GM18507 (cell line): ENCODE measurements around the gene RNF212.
"Not testable (repeated sequence)": the region's sequence is repeated elsewhere in the genome, so short reads cannot be mapped to it uniquely, and the experiment has no call there.

Experiments used
- DNase-seq: peaks from one replicate; pipeline ENCODE4 v3.0.0; 2011; ENCODE audit warnings: low read depth; ENCODE audit not compliant: insufficient read length; ENCODE audit errors: extremely low spot score
- FAIRE-seq: peaks from 2 replicates; lab custom pipeline; 2011; peaks lifted over from hg19 to GRCh38; lab: Jason Lieb, UNC

The RNF212 gene

GRCh38 chr4:1075809-1076699 lies 37.3 kb downstream of the RNF212 start:
- FAIRE-seq: no peak
- no peak for DNase-seq

GRCh38 chr4:1075225-1075624 lies 38.1 kb downstream of the RNF212 start:
- FAIRE-seq (no peak), DNase-seq (no peak)

GRCh38 chr4:1074077-1074476 lies 39.3 kb downstream of the RNF212 start:
- FAIRE-seq (no peak), DNase-seq (no peak)

GRCh38 chr4:1072830-1073446 lies 40.4 kb downstream of the RNF212 start:
- DNase-seq (no peak), FAIRE-seq (no peak)

DNA sequence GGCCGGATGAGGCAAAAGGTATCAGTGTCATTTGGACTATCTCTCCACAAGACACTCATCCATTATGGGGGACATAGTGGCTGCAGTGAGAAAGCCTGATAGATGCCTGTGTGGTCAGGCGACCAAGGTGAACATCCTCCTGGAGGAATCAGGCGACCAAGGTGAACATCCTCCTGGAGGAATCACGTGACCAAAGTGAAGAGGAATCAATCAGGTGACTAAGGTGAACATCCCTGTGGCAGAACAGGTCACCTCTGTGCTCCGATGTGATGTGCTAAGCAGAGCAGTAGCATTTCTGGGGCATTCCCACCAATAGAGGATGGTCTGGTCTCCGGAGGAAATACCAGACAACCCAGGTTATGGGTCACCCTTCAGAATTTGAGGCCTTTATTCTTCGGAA lies 44.0 kb downstream of the RNF212 start:
- DNase-seq (no peak), FAIRE-seq (no peak)

DNA sequence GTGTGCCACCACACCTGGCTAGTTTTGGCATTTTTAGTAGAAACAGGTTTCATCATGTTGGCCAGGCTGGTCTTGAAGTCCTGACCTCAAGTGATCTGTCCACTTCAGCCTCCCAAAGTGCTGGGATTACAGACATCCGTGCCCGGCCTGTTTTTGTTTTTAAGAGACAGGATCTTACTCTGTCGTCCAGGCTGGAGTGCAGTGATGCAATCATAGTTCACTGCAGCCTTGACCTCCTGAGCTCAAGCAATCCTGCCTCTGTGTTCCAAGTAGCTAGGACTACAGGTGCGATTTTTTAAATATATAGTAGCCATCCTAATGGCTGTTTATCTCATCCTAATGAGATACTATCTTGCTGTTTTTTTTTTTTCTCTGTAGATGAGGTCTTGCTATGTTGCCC lies 47.6 kb downstream of the RNF212 start:
- DNase-seq: no peak
- no peak for FAIRE-seq

DNA sequence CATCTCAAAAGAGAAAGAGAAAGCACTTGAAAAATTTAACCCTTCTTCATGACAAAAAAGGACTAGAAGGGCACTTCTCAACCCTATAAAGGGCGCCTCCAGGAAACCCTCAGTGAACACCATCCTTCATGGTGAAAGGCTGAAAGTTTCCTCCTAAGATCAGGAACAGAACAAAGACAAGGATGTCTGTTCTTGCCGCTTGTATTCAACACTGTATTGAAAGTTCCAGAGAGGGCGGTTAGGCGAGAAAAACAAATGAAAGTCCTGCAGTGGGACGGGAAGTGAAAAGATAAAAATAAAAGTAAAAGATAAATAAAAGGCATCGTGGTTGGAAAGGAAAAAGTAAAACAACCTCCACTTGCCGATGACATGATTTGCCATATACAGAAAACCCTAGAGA lies 50.9 kb downstream of the RNF212 start:
- DNase-seq: no peak
- FAIRE-seq: no peak

DNA sequence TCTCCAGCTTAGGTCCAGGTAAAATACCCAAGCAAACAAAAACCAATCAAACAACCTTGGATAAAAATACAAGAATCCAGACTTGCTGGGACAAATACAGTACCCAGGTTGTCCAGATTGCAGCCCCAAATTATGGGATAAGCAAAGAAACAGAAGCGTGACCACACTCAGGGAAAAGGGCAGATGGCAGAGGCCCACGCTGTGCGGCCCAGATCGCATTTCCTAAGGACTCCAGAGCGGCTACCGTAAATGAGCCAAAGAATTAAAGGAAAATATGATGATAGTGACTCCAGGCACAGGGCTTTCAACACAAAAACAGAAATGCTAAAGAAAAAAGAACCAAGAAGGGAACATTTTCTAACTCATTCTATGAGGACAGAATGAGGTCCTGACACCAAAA lies 51.6 kb downstream of the RNF212 start:
- no peak for FAIRE-seq
- DNase-seq: no peak

- no peak for FAIRE-seq
Measured at GRCh38 chr4:1061056-1061700, 52.2 kb downstream of the RNF212 start.

GRCh38 chr4:1060621-1061020 lies 52.7 kb downstream of the RNF212 start:
- FAIRE-seq: no peak
- no peak for DNase-seq

More at GRCh38 chr4:1061056-1061700, 52.2 kb downstream of the RNF212 start:
- no peak for DNase-seq

- DNase-seq (no peak), FAIRE-seq (no peak)
Measured at GRCh38 chr4:1060121-1060520, 53.2 kb downstream of the RNF212 start.

GRCh38 chr4:1058997-1059665 lies 54.2 kb downstream of the RNF212 start:
- DNase-seq (no peak), FAIRE-seq (no peak)

- FAIRE-seq: no peak
- no peak for DNase-seq
Measured at GRCh38 chr4:1058198-1058996, 55.0 kb downstream of the RNF212 start.

GRCh38 chr4:1057403-1057745 lies 56.0 kb downstream of the RNF212 start:
- FAIRE-seq (no peak), DNase-seq (no peak)

DNA sequence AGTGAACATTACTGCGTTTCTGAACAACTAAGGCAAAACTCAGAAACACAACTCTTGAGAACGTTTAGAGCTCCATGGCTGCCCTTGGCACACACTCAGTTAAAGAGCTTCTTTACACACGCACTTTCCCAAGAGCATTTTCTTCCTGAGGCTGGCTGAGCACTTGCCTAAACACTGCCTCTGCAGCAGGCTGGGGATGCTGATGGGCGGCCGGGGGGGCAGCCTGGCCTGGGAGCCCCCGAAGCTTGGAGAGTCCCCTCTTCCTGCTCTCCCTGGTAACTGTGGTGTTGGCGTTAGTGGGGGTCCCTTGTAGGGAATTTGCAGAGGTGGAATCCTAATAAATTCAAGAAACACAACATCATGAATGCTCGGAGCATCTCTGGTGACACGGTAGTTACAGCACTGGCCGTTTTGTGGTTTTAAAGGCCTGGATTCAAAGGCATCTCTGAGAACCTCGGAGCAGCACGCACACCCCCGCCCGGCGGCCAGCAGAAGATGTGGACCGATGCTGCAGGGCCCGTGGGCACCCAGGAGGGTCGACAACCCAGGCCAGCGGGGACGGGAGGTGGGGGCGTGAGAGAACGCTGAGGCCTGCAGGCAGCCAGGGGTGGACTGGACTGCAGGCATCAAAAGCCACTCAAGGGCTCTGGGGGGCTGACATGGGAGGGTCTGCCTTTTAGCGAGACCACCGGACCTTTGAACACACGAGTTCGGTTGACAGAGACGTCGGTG lies 56.5 kb downstream of the RNF212 start:
- no peak for FAIRE-seq
- DNase-seq: no peak

- FAIRE-seq (peak; percentile 47), DNase-seq (peak; percentile 36)
Measured at GRCh38 chr4:1055721-1056590, 57.4 kb downstream of the RNF212 start.

GRCh38 chr4:1055243-1055701 lies 58.1 kb downstream of the RNF212 start:
- FAIRE-seq, DNase-seq: not testable (repeated sequence)
